GM12878 (cell line): Measurements from ENCODE around the gene TMCO5A. TPM values are rescaled to one million over a fixed set of nuclear protein-coding genes. Genes with fewer than 3 reads are reported as not detected.

Experiments used
- ATAC-seq: fragments of 200-7000 bp; cut with Tn5 transposase; 3 replicates; pipeline ENCODE4 v1.9.1; 2020; ENCODE audit warnings: mild to moderate bottlenecking, moderate library complexity
- BruUV-seq: library from RNA; stranded (reverse); fragments of 400-500 nt; replicated peaks from 2 replicates; lab custom pipeline; 2021; lab: Mats Ljungman, UMichigan
- CTCF ChIA-PET: fragments of 300-600 bp; sonication (Branson Sonifier 250); formaldehyde crosslinking; extraction: SDS; loops from one replicate; lab custom pipeline; 2021; ENCODE audit warnings: inconsistent platforms; lab: Yijun Ruan, JAX
- POLR2A ChIA-PET: fragments of 350-600 bp; formaldehyde crosslinking; extraction: SDS; loops from one replicate; lab custom pipeline; 2021; ENCODE audit warnings: inconsistent platforms; lab: Charles Lee
- RAD21 ChIA-PET: fragments of 300-600 bp; sonication (Branson Sonifier 250); formaldehyde crosslinking; loops from one replicate; lab custom pipeline; 2023; ENCODE audit warnings: antibody characterized with exemption; ENCODE audit not compliant: unreplicated experiment; lab: Charles Lee
- SMC1A ChIA-PET: fragments of 300-600 bp; sonication (Branson Sonifier 250); formaldehyde crosslinking; loops from one replicate; lab custom pipeline; 2023; ENCODE audit not compliant: unreplicated experiment, uncharacterized antibody; lab: Charles Lee
- DNase-seq: peaks from one replicate; pipeline ENCODE4 v3.0.0-alpha.2; 2011; ENCODE audit warnings: low read depth, low spot score
- FAIRE-seq: peaks from 3 replicates; lab custom pipeline; 2011; peaks lifted over from hg19 to GRCh38; lab: Jason Lieb, UNC
- H2AFZ ChIP-seq: 2 replicates; pipeline ENCODE4 v1.6.0; 2011; ENCODE audit warnings: low read depth, low read length, control low read depth; ENCODE audit not compliant: control insufficient read depth
- H3K27ac ChIP-seq: 2 replicates; pipeline ENCODE4 v1.5.1; 2011; ENCODE audit warnings: control low read depth; ENCODE audit not compliant: control insufficient read depth, insufficient read depth
- H3K27me3 ChIP-seq, 2 experiments: replicated peaks in 1 of 2; 2 replicates each; pipeline versions ENCODE4 v1.6.0 to v1.6.1; 2011; ENCODE audit warnings: low read length in 1 of 2; ENCODE audit not compliant: control insufficient read depth in 2 of 2, insufficient read depth in 2 of 2
- H3K36me3 ChIP-seq, 2 experiments: 2 replicates each; pipeline ENCODE4 v1.5.1; 2011; ENCODE audit warnings: low read length in 1 of 2; ENCODE audit not compliant: control insufficient read depth in 2 of 2, insufficient read depth in 2 of 2
- H3K4me1 ChIP-seq: 2 replicates; pipeline ENCODE4 v1.6.1; 2011; ENCODE audit warnings: mild to moderate bottlenecking, low read length, moderate library complexity, mixed read lengths; ENCODE audit not compliant: control insufficient read depth, insufficient read depth
- H3K4me2 ChIP-seq: 2 replicates; pipeline ENCODE4 v1.6.0; 2011; ENCODE audit warnings: control low read depth; ENCODE audit not compliant: control insufficient read depth, insufficient read depth
- H3K4me3 ChIP-seq: fragments of 200-600 bp; sonication (generic); 2 replicates; pipeline ENCODE4 v1.5.1; 2016
- H3K79me2 ChIP-seq: 2 replicates; pipeline ENCODE4 v1.6.0; 2011; ENCODE audit warnings: low read length; ENCODE audit not compliant: control insufficient read depth, insufficient read depth
- H3K9ac ChIP-seq: 2 replicates; pipeline ENCODE4 v1.8.0; 2011; ENCODE audit warnings: low read length, control low read depth, mixed read lengths; ENCODE audit not compliant: control insufficient read depth, insufficient read depth
- H3K9me3 ChIP-seq: replicated peaks from 3 replicates; pipeline ENCODE4 v1.5.1; 2011; ENCODE audit warnings: mild to moderate bottlenecking, low read length; ENCODE audit not compliant: control insufficient read depth, insufficient read depth
- H4K20me1 ChIP-seq: 2 replicates; pipeline ENCODE4 v1.6.0; 2011; ENCODE audit not compliant: control insufficient read depth, insufficient read depth
- BACH1 ChIP-seq: fragments of 450-650 bp; IDR thresholded peaks from 2 replicates; pipeline ENCODE4 v1.6.1; 2017; ENCODE audit warnings: mild to moderate bottlenecking, borderline replicate concordance
- CHD2 ChIP-seq: IDR thresholded peaks from 2 replicates; pipeline ENCODE4 v1.6.1; 2011; ENCODE audit warnings: low read depth, low read length, improper control_type of control experiment, borderline replicate concordance
- IKZF1 ChIP-seq: fragments of 450-650 bp; conservative IDR thresholded peaks from 2 replicates; pipeline ENCODE4 v1.6.1; 2017; ENCODE audit warnings: antibody characterized with exemption, mild to moderate bottlenecking
- LARP7 ChIP-seq: fragments of 450-650 bp; IDR thresholded peaks from 2 replicates; pipeline ENCODE4 v1.6.1; 2017; ENCODE audit warnings: mild to moderate bottlenecking
- POLR2AphosphoS2 ChIP-seq: IDR thresholded peaks from 2 replicates; pipeline ENCODE4 v1.6.1; 2011; ENCODE audit warnings: low read depth, mild to moderate bottlenecking, low read length, improper control_type of control experiment, moderate library complexity
- POLR2AphosphoS5 ChIP-seq: IDR thresholded peaks from 2 replicates; pipeline ENCODE4 v1.6.1; 2011; ENCODE audit warnings: mild to moderate bottlenecking, low read length, inconsistent platforms
- POU2F2 ChIP-seq: IDR thresholded peaks from 3 replicates; pipeline ENCODE4 v1.6.1; 2011; ENCODE audit warnings: low read depth, mild to moderate bottlenecking, low read length, borderline replicate concordance
- RCOR1 ChIP-seq: conservative IDR thresholded peaks from 2 replicates; pipeline ENCODE4 v1.6.1; 2012; ENCODE audit warnings: low read depth, low read length, improper control_type of control experiment
- SMAD1 ChIP-seq: fragments of 450-650 bp; IDR thresholded peaks from 2 replicates; pipeline ENCODE4 v1.6.1; 2018; ENCODE audit warnings: mild to moderate bottlenecking, low read depth; ENCODE audit not compliant: partially characterized antibody
- SMARCA5 ChIP-seq: fragments of 450-650 bp; IDR thresholded peaks from 2 replicates; pipeline ENCODE4 v1.6.1; 2017; ENCODE audit warnings: mild to moderate bottlenecking
- SMC3 ChIP-seq: IDR thresholded peaks from 2 replicates; pipeline ENCODE4 v1.6.1; 2011; ENCODE audit warnings: low read length, improper control_type of control experiment, borderline replicate concordance
- SREBF2 ChIP-seq: IDR thresholded peaks from 2 replicates; pipeline ENCODE4 v1.6.1; 2012; ENCODE audit warnings: mild to moderate bottlenecking, low read length
- STAT1 ChIP-seq: fragments of 450-650 bp; conservative IDR thresholded peaks from 2 replicates; pipeline ENCODE4 v1.6.1; 2014; ENCODE audit warnings: antibody characterized with exemption, mild to moderate bottlenecking
- ZNF24 ChIP-seq: fragments of 450-650 bp; IDR thresholded peaks from 2 replicates; pipeline ENCODE4 v1.6.1; 2017; ENCODE audit warnings: antibody characterized with exemption, mild to moderate bottlenecking
- WGBS: methylation state at CpG from one replicate; pipeline ENCODE4 v1.1.6; 2016; ENCODE audit warnings: low lambda C conversion rate; ENCODE audit not compliant: insufficient replicate concordance, insufficient coverage; ENCODE audit errors: missing lambda C conversion rate; 5-methylcytosine and 5-hydroxymethylcytosine counted together
- in situ Hi-C: fragments of 300-500 bp; cut with MboI; formaldehyde crosslinking; loops from 9 replicates; pipeline ENCODE4 v1.14.3; 2018; ENCODE audit warnings: mixed read lengths
- intact Hi-C: fragments of 100-400 bp; cut with micrococcal nuclease; formaldehyde crosslinking; loops from one replicate; pipeline ENCODE4 v1.14.2; 2022; ENCODE audit not compliant: unreplicated experiment
- polyA plus RNA-seq, 11 experiments: library from polyadenylated mRNA; depleted of rRNA in 4 of 11; unstranded in 6 of 11; stranded (reverse) in 5 of 11; fragments of >200 nt; fragmentation: Nextera tagmentation in 4 of 11; fragmentation: Illumina TruSeq in 1 of 11; extraction: Ambion mirVana in 4 of 11; extraction: Trizol in 1 of 11; gene quantifications; 1 replicate in 1 of 11; 2 replicates in 10 of 11; pipeline versions ENCODE4 v1.2.1 to v1.2.3, GENCODE V29; 2011 to 2016; ENCODE audit warnings: inconsistent platforms in 2 of 11, missing spikeins in 2 of 11, low read depth in 1 of 11
- total RNA-seq, 4 experiments: library from RNA; depleted of rRNA in 3 of 4; stranded (reverse); fragments of >200 nt in 3 of 4; fragmentation: Illumina TruSeq in 1 of 4; extraction: Trizol in 1 of 4; gene quantifications; 2 replicates each; pipeline versions ENCODE4 v1.2.1 to v1.2.3, GENCODE V29; 2013 to 2021
- TF ChIP-seq, protein P1 (sequence below): IDR thresholded peaks from 2 replicates; pipeline ENCODE4 v1.6.1; 2012; ENCODE audit warnings: improper control_type of control experiment, low read depth, low read length; ENCODE audit not compliant: insufficient replicate concordance

Gene TMCO5A
- total and polyA plus RNA-seq, 10 of the 15 experiments (the other 5 are each of a cell fraction or from before 2014, with no cell fraction given): not detected

DNA sequence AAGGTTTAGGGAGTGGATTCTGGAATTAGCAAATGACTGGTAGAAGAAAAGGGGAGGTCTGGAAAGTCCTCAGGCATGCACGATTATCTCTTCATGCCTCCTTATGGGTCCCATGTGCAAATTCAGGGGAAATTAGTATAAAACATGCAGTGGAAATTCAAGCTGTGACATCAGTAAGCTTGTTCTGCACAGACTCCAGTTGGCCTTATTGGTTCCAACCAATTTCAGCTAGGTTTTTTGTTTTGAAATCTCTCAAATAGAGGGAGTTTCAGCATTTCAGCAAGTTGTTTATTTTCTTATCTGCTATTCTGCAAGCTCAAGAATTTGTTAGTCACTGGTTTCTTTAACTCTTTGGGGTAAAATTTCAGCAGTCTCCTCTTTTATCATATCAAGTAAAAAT lies 774 bp upstream of the TMCO5A start:
- Histone ChIP-seq H3K4me3 (no peak overlapping the region), H3K4me2 (no peak overlapping the region), H2AFZ (no peak overlapping the region), H3K36me3 (no peaks in the 10 kb centered on the region), H4K20me1 (no peaks in the 10 kb centered on the region), H3K4me1 (no peaks in the 10 kb centered on the region), H3K9me3 (no peaks in the 10 kb centered on the region), H3K9ac (no peak overlapping the region), H3K79me2 (no peaks in the 10 kb centered on the region), H3K27ac (no peak overlapping the region)
- FAIRE-seq (no peak), ATAC-seq (no peak)
- CTCF ChIA-PET: no interaction called here
- BruUV-seq: no TSS peak
- POLR2A ChIA-PET: no interaction called here
- SMC1A ChIA-PET: no interaction called here
- TF ChIP-seq BACH1 (no peak), POU2F2 (no peak), RCOR1 (no peak), SMC3 (no peak), CHD2 (no peak), SMARCA5 (no peak), LARP7 (no peak), SMAD1 (no peak), IKZF1 (no peak)
- TF ChIP-seq, all 136 proteins: peak for 0
- DNase-seq: no peak
- RAD21 ChIA-PET: no interaction called here
- H3K27me3 ChIP-seq: no peaks in the 10 kb centered on the region
- 0% methylated on average over 1 of the region's 1 CpG for WGBS
- intact Hi-C loops (no loop called here), in situ Hi-C loops (no loop called here)

- H3K27ac ChIP-seq: no peak overlapping the region
- H3K9me3 ChIP-seq: no peaks in the 10 kb centered on the region
- CTCF ChIA-PET: no interaction called here
- no peaks in the 10 kb centered on the region for H3K79me2 ChIP-seq
- H3K4me1 ChIP-seq: no peaks in the 10 kb centered on the region
- intact Hi-C loops: no loop called here
- H3K4me3 ChIP-seq: no peak overlapping the region
- H3K4me2 ChIP-seq: no peak overlapping the region
- SMC1A ChIA-PET: no interaction called here
- no peak overlapping the region for H3K9ac ChIP-seq
- 0% methylated on average over 3 of the region's 3 CpGs for WGBS
- no peaks in the 10 kb centered on the region for H3K36me3 ChIP-seq
- BruUV-seq: no TSS peak
- ATAC-seq (no peak), DNase-seq (no peak), FAIRE-seq (no peak)
- H2AFZ ChIP-seq: no peak overlapping the region
- RAD21 ChIA-PET: no interaction called here
- POLR2A ChIA-PET: no interaction called here
- no peaks in the 10 kb centered on the region for H3K27me3 ChIP-seq
- no peaks in the 10 kb centered on the region for H4K20me1 ChIP-seq
- in situ Hi-C loops: no loop called here
- no peak for TF ChIP-seq SREBF2
- no peak for TF ChIP-seq ZNF24
- no peak for TF ChIP-seq POLR2AphosphoS2
- TF ChIP-seq STAT1: no peak
- TF ChIP-seq, protein P1, sequence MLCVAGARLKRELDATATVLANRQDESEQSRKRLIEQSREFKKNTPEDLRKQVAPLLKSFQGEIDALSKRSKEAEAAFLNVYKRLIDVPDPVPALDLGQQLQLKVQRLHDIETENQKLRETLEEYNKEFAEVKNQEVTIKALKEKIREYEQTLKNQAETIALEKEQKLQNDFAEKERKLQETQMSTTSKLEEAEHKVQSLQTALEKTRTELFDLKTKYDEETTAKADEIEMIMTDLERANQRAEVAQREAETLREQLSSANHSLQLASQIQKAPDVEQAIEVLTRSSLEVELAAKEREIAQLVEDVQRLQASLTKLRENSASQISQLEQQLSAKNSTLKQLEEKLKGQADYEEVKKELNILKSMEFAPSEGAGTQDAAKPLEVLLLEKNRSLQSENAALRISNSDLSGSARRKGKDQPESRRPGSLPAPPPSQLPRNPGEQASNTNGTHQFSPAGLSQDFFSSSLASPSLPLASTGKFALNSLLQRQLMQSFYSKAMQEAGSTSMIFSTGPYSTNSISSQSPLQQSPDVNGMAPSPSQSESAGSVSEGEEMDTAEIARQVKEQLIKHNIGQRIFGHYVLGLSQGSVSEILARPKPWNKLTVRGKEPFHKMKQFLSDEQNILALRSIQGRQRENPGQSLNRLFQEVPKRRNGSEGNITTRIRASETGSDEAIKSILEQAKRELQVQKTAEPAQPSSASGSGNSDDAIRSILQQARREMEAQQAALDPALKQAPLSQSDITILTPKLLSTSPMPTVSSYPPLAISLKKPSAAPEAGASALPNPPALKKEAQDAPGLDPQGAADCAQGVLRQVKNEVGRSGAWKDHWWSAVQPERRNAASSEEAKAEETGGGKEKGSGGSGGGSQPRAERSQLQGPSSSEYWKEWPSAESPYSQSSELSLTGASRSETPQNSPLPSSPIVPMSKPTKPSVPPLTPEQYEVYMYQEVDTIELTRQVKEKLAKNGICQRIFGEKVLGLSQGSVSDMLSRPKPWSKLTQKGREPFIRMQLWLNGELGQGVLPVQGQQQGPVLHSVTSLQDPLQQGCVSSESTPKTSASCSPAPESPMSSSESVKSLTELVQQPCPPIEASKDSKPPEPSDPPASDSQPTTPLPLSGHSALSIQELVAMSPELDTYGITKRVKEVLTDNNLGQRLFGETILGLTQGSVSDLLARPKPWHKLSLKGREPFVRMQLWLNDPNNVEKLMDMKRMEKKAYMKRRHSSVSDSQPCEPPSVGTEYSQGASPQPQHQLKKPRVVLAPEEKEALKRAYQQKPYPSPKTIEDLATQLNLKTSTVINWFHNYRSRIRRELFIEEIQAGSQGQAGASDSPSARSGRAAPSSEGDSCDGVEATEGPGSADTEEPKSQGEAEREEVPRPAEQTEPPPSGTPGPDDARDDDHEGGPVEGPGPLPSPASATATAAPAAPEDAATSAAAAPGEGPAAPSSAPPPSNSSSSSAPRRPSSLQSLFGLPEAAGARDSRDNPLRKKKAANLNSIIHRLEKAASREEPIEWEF: no peak
- no peak for TF ChIP-seq POLR2AphosphoS5
Measured at GRCh38 chr15:37940876-37941275, 6.4 kb downstream of the TMCO5A start.
